Kasumi-1 (cell line): Measurements from ENCODE around the gene NR2F1.

Source experiments
- DNase-seq, 2 experiments: peaks; one replicate each; lab custom pipeline; 2025; lab: John Stamatoyannopoulos, UW

The NR2F1 gene

DNA sequence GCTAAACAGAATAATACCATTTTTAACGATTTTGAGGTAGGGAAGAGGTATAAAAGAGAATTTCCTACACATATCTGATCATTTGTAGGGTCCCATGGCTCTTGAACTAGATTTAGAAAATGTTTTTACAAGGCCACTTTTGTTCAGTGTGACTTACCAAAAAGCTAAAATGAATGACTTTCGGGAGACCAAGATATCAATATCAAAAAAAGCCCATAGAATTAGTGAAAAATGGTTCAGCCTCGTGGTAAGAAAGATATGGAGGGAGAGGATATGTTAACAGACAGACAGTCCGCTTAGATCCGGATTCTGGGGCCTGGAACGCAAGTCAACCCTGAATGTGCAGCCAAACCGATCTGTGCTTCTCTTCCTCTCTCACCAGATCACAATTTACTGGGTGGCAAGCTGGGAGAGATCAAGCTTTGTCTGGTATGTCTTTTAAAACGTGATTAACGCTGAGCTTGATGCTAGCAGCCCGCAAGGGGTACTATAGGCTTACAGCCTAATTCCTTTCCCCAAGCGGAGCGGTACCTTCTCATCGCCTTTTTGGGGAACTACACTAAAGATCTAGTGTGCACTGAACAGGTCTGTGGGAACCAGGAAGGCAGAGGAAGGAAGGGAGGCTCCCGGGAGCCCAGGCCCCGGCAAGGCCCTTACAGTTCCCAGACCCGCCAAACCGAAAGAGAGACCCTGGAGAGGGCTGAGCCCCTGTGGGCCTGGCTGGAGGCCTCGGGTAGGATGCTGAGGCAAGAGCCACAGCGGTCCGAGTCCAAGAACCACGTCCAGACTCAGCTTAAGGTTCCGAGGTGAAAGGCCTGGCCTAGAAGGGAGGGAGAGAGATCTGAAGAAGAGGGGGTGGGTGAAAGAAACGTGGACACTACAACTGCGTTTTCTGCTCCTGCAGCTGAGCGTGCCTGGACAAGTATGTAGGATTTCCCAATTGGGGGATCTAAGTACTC is 4.9 kb upstream of the NR2F1 start:
- no peak for DNase-seq

DNA sequence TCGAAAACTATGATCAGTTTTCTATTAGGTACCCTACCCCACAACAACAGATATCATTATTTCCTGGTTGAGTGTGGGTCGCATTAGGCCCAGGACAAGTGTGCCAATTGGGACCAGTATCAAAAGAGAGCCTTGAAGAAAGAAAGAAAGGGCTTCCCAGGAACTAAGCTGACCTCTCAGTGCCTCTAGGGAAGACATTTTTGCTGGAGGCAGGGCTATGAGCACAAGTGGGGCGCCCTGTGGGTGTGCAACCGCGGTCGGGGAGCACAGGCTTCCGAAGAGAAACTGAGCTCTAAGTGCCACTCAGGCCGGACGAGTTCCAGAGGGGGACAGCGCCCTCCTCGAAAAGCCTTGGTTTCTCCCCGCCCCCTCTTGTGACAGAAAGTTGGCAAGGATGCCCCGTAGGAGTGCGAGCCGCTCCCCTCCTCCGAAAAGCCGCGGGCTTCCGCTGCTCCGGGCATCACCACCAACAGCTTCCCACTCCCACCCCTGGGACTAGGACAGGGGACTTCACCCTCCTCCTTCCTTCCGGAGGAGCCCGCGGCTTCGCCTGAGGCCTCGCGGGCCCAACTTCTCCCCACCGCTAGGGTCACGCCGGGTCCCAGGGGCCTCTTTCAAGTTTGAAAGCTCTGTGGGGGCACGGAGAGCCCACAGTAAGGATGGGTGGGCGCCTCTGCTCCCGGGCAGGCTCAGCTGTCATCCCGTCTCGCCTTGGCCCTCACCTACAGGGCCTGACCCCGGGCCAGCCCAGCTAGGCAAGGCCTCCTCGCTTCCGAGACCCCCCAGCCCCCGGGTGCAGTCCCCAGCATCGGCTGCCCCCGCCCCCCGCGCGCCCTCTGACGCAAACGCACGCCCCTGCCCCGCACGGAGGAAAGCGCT is 4.0 kb upstream of the NR2F1 start:
- peak; percentile 79 to 89 for DNase-seq

DNA sequence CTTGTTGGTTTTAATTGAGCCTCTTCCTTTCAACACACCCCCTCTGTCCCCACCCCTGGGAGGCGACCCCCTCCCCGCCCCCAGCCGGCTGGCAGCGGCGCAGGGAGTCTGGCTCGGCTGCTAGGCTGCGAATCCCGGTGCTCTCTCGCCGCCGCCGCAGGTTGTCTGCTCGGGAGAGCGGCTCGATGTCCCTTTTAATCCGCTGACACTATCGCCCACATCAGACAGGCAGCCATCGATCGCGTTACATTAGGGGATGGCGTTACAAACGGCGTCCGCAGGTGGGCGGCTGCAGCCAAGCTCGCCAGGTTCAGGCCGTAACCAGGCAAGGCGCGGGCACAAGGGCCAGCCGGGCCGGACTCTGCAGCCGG is 3.3 kb upstream of the NR2F1 start:
- peak; percentile 42 to 57 for DNase-seq

DNA sequence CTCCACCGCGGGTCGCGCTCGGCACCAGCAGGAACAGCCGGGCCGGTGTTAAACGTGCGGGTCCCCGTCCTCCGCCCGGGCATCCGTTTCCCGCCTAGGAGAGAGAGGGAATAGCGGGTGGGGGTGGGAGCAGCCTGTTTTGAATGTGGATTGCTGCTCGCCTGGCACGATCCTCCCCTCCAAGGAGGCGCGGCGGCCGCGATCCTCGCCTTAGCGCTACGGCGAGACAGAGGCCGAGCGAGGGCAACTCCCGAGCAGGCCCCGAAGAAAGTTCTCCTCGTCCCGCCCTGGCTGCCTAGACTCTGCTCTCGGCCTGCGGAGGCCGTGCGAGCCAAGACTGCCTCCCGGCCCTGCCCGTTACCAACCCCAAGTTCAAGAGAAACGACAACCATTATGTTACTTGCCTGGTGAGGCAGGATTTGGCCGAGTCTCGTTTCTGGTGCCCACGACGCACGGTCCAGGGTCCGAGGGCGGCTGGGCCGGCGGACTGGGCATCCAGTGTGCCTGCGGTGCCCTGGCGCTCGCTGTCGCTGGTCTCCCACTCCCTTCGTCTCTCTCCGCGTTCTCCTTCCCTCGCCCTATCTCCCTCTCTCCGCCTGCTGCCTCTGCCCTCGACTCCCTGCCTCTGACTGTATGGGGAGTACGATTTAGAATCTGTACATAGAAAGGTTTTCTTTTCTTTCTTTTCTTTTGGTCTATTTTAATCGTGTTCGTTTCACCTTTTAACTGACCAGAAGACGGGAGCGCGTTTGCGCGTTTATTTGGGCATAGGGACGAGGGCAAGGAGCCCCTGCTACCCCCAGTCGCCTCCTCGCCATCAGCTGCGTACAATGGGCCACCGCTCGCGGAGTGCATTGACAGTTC is 2.7 kb upstream of the NR2F1 start:
- peak; percentile 22 to 23 for DNase-seq

DNA sequence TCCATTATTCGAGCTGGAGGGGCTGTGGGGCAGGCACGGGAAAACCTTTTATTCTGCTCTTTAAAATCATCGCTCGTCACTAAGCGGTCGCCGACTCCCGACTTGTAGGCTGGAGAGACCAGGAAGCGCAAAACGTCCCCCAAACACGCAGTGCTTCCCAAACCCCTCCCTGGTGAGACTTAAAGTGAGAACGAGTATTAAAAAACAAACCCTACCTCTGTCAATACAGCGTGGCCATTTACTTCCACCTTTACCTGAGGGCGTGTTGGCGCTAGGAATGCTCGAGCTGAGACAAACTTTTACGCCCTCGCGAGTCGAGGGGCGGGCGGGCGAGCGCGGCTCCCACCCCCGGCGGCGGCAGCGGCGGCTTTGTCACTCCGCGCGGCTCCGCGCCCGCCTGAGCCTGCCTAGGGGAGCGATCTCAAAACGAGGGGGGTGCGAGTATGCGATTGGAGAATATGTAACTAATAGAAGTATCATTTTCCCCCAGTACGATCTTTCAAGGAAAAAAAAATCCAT is 2.0 kb upstream of the NR2F1 start, which contains the start of gene NR2F1-AS1:
Gene NR2F1-AS1 (minus strand): TSS at position 293 of the 519 bp plus-strand sequence.
- no peak for DNase-seq

DNA sequence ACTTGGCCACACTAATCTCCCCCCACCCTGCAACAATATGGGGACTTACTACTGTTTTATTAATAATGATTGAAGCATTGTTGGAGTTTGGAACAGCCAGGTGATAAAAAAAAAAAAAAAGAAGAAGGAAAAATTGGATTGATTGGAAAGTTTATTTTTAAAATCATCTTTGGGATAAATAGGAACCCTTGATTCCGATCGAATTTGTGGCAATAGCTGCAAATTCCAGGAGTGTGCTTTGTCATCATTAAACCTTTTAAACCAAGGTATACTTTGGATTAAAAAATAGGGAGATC is 907 bp upstream of the NR2F1 start:
- DNase-seq, result no peak

DNA sequence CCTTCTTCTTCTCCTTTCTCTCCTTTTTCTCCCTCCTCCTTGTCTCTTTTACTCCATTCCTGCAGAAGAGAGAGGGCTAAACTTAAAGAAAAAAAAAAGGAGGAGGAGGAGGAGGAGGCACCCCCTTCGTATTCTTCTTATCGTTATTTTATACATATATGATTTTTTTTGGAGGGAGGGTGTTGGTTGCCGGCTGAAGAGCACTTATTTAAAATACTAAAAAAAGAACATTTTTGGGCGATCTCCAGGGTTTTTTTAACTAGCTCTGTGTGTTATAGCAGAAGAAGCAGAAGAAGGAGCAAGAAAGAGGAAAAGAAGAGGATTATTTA is 381 bp downstream of the NR2F1 start:
- peak in 1 of 2 experiments; percentile 38 for DNase-seq

DNA sequence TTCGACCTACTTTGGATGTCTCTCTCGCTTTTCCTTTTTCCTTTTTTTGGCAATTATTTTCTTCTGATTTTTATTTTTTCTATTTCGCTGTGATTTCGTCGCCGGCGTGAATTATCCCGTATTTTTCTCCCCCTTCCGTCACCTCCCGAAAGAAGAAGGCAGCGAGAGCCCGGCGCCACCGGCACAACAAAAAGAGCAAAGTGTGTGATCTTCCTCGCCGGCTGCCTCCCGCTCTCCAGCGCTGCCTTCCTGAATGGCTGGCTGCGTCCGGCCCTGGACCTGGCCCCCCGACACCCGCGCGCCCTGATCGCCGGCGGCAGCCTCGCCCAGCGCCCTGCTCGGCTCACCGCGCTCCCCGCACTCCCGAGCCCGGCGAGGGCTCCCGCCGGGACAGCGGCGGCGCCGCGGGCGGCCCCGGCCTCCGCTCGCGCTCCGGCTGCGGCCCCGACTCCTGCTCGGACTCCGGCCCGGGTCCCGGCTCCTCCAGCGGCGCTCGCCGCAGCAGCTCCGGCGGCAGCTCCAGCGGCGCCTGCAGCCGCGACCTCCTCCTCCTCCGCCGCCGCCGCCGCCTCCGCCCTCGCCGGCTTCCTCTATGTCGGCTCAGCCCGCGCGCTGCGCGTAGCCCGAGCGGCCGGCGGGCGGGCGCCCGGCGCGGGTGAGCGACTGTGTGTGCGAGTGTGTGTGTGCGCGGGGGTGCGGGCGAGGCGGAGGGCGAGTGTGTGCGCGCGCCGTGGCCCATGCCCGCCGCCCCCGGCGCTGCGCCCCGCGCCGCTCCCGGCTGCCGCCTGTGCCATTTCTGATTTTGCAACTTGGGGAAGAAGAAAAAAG is 960 bp downstream of the NR2F1 start:
- DNase-seq, result peak; percentile 24 to 38

DNA sequence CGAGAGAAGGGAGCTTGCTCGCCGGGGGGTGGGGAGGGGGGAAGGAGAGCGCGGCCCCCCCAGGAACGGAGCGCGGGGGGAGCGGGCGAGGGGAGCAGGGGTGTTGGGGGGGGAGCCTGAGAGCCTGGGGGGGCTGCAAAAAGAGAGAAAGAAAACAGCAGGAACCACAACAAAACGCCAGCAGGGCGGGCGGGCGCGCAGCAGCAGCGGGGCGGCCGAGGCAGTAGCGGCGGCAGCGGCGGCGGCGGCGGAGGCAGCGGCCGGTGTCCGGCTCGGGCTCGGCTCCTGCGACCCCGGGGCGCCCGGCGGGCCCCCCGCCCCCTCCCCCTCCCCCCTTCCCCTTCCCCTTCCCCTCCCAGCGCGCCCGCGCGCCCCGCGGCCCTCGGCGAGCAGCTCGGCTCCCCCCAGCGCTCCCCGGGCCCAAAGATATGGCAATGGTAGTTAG is 1.6 kb downstream of the NR2F1 start:
- no peak for DNase-seq

DNA sequence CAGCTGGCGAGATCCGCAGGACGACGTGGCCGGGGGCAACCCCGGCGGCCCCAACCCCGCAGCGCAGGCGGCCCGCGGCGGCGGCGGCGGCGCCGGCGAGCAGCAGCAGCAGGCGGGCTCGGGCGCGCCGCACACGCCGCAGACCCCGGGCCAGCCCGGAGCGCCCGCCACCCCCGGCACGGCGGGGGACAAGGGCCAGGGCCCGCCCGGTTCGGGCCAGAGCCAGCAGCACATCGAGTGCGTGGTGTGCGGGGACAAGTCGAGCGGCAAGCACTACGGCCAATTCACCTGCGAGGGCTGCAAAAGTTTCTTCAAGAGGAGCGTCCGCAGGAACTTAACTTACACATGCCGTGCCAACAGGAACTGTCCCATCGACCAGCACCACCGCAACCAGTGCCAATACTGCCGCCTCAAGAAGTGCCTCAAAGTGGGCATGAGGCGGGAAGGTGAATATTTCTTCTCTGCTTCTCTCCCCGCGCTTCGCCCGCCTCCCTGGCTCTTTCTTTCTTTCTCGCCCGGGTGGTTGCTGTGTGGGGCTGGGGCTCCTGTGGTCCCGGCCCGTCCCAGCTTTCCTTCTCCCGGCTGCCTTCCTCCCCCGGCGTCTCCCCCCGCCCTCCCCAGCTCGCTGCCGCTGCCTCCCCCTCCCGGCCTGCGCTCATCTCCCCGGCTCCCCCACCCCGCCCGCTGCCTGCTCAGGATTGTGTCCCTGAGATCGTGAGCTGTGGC is 2.2 kb downstream of the NR2F1 start:
- no peak for DNase-seq

DNA sequence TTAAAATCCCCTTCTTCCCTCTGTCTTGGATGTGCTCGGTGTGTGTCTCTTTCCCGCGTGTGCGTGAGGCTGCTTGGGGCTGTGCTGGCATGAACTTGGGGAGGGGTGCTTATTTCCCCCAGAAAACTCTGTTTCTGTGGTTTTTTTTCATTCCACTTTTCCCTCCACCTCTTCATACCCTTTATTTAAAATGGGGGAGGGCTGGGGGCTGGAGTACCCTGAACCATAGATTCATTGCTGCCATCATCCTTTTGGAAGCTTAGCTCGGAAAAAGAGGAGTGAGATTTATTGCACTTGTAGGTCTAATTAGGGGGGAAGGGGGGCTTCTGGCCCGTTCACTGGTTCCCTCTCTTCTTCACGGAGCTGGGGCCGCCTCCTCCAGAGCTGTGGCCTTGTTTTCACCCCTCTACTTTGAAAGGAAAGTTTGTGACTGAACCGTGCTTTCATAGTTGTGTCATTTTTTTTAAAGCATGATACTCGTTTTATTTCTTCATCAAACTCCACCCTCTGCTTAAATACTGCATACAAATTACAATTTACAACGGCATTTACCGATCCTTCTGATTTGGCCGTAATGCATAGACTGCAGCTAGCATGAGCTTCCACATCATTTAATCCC is 2.9 kb downstream of the NR2F1 start:
- no peak for DNase-seq

DNA sequence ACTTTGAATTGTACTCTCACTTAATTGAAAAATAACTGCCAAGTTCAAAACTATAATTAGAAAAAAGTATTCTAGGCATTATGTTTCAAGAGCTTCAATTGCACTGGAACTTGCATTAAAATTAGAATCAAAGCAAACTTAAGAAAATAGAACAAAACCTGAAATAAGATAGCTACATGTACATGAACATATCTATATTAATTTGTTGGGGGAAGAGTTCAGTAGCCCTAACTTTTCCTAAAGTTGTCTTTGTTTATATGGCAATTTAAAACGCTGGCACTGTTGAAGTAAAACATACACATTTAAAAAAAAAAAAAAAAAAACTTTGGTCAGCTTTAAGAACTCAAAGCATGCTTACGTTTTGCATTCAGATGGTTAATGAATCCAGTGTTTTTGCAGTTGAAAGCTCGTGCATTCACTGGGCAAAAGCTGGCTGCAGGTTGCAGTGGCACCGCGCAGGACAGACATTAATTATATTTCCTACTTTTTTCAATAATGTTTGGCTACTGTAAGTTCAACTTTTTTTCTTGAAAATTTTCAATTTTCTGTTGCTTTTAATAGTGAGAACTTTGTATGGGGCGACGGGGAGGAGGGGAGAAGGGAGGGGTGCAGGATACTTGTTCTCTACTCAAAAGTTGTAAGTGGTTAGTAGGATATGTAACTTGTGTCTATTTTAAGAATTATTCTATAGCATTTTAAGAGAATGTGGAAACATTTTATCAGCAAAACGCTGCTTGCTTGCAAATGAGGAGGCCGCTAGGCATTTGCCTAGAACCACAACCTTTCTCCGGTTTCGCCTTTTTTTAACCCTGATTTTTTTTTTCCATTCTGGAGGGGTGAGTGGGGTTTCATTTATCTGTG is 3.9 kb downstream of the NR2F1 start:
- no peak for DNase-seq

DNA sequence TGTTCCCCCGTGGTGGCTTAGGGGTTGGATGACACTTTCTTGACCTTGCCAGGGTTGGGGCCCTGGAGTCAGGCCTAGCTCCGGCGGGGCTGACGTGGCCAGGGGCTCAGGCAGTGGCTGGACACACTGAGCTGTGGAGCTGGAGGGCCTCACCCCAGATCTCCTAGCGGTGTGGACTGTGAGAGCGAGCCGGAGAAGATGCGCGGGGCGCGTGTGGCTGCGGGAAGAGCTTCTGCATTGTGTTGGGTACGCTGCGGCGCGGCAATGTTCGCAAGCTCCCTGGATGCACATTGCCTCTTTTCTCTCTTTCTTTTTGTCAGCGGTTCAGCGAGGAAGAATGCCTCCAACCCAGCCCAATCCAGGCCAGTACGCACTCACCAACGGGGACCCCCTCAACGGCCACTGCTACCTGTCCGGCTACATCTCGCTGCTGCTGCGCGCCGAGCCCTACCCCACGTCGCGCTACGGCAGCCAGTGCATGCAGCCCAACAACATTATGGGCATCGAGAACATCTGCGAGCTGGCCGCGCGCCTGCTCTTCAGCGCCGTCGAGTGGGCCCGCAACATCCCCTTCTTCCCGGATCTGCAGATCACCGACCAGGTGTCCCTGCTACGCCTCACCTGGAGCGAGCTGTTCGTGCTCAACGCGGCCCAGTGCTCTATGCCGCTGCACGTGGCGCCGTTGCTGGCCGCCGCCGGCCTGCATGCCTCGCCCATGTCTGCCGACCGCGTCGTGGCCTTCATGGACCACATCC is 4.8 kb downstream of the NR2F1 start:
- no peak for DNase-seq

DNA sequence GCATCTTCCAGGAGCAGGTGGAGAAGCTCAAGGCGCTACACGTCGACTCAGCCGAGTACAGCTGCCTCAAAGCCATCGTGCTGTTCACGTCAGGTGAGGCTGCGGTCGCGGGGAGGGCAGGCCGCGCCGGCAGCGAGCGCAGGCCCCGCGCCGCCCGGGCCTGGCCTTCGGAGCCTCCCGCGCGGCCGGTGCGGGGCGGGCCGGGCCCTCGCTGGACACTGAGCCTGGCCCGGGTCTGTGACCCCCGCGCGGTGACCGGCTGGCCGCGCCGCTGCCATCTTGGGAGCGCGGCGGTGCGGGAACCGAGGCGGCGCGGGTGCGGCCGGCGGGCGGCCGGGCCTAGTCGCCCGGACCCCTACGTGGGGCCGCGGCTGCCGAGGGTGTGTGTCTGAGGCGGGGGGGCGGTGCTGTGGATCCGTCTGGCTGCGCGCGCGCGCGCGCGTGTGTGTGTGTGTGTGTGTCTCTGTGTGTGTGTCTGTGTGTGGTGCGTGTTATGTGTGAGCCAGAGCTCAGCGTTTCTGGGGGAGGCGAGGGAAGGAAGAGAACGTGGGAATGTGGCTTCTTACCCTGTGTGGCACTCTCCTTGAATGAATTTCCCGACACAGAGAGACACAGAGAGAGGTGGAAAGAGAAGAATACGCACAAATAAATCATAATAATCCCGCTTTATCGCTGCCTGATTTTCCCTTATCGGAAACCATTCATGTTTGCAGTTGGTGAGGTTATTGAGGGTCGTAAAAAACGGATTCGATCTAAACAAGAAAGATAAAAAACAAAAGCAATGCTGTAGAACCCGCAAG is 5.5 kb downstream of the NR2F1 start:
- no peak for DNase-seq

DNA sequence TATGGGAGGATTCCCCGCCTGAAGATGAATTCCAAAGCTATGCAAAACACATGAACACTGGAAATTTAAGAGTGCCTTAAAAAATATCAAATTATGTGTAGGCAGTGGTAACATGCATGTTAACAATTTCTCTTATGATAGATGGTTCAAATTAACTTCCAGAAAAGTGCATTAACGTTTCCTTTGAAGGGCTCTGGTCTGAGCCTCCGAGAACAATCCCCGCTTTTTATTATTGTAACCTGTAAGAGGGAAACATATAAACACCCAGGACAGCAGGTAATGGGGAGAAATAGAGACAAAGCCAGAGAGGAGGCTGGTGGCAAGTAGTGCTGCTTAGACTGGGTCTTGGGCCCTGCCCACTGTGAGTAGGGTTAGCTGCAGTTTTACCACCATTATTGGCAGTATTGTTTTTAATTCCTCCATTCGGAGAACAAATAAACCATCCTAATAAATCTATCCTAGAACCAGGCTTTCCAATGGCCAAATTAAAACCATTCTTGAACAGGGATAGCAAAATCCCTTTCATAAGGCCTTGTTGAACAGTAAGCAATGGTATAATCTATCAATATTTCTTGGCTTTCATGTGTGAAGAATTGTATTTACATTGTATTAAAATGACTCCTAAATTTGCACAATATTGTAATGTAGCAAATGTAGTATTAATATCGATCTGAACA is 6.3 kb downstream of the NR2F1 start:
- no peak for DNase-seq

DNA sequence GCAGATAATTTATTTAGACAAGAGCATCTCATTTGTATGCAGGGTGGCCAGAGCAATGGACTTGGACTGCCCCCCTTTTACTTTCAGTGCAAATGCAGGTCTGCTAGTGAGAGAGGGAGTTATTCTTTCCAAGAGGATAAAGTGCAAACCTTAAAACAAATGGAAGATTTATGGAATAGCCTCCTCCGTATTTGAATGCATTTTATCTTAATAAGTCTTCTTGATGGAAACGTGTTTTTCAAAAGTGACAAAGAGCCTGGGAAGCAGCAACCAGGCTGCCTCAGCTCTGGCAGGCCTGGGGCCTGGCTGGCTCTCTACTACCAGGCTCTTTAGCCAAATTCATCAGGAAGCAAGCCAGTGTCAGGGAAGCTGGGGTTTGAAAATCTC is 6.8 kb downstream of the NR2F1 start:
- DNase-seq, result no peak

DNA sequence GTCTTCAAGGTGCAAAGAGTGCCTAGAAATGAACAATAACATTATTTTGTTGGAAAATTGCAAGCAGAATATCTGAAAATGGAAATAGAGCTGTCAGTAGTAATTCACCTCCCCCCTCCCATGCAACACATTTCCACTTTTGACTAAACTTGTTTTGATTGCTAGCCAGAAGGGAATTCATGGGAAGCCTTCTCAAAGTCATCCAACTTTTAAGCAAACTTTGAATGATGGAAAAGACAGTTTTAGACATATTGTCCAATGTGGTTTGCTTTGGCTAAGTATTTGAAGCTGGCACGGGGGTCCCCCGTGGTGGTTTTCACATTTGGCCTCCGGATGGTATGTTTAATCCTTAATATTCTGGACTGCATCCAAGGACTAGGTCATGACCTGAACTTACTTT is 7.5 kb downstream of the NR2F1 start:
- DNase-seq, result no peak
